ENCODE results near the gene LHX6. TPM values are rescaled to one million over a fixed set of nuclear protein-coding genes. Genes with fewer than 3 reads are reported as not detected.

Gene LHX6
- total RNA-seq, 4 donors from 2014 or later = 0.68 to 12.7 (median 1.4) TPM; not detected in 1

DNA sequence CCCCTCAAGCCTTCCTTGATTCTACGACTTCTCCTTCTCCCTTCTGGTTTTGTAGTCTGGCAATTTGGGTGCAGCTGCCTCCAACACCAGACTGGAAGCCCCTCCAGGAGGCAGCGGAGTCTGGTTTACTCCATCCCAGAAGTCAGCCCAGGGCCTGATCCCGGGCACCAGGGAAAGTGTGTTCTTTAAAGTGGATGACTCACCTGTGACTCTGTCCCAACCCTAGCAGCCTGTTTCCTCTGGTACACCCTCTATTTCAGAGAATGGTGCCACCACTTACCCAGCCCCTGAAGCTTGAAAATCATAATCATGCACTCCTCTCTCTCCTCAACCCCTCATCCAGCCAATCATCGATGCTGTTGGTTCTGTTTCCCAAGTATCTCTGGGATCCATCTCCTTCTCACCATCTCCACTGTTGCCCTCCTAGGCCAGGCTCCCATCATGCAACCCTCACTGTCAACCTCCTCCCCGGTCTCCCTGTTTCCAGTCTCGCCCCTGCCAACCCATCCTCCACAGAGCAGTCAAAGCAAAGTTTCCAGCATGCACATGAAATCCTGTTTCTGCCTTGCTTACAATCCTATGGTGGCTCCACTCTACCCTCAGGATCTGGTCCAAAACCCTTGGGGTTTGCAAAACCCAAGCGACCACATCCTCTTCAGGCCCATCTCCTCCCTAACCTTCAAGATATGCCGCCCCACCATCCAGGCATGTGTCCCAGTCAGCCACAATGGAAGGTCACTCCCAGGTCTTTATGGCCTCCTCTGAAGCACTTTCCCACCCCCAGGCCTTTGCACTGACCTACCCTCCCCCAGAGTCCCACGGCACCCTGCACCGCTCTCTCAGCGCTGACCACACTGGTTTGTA, 10.5 kb downstream of the LHX6 start:
- DNase-seq = no peak
- 46 to 50% methylated on average over 7 to 11 of the region's 11 CpGs for WGBS, 2 donors (ENCODE audit: low coverage in 1 of 2)
- Histone ChIP-seq H3K4me1 (peaks cover 18 to 31% (median 23%) of the 10 kb centered on the region in 4 donors), H3K27me3 (peaks cover 100% of the 10 kb centered on the region), H3K36me3 (no peaks in the 10 kb centered on the region), H3K27ac (no peak overlapping the region), H3K9me3 (no peaks in the 10 kb centered on the region), H3K4me3 (no peak overlapping the region)
- TF ChIP-seq EP300 (IDR thresholded peaks at IDR 0.05; ENCODE audit: low read depth) = no peak
- TF ChIP-seq POLR2A (IDR thresholded peaks at IDR 0.05) = no peak
- TF ChIP-seq, protein P1, sequence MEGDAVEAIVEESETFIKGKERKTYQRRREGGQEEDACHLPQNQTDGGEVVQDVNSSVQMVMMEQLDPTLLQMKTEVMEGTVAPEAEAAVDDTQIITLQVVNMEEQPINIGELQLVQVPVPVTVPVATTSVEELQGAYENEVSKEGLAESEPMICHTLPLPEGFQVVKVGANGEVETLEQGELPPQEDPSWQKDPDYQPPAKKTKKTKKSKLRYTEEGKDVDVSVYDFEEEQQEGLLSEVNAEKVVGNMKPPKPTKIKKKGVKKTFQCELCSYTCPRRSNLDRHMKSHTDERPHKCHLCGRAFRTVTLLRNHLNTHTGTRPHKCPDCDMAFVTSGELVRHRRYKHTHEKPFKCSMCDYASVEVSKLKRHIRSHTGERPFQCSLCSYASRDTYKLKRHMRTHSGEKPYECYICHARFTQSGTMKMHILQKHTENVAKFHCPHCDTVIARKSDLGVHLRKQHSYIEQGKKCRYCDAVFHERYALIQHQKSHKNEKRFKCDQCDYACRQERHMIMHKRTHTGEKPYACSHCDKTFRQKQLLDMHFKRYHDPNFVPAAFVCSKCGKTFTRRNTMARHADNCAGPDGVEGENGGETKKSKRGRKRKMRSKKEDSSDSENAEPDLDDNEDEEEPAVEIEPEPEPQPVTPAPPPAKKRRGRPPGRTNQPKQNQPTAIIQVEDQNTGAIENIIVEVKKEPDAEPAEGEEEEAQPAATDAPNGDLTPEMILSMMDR (IDR thresholded peaks at IDR 0.05) = no peak
- in situ Hi-C loops (cut with MboI; ENCODE audit: low pct_ligation_motif_present in 1 of 4, low pct_unique_long_range_greater_than_20kb in 1 of 4, low sequenced_read_pairs in 3 of 4) (no loop called here), intact Hi-C loops (cut with DNase I; ENCODE audit: low total_unique reads) (no loop called here)

DNA sequence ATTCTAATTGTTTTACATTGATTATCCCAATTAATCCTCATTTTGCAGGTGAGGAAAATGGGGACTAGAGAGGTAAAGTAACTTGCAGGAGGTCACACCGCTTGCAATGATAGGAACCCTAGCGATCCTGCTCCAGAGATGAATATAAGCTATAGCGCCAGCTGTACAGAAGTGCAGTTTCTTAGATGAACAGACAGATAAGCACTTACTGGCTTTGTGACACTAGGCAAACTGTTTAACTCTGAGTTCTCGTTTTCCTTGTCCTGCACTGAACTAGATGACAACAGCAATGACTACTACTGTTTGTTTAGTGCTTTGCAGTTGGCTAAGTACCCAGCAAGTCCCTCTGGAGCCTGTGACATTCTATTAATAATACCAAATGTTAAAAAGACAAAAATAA, 11.1 kb downstream of the LHX6 start:
- intact Hi-C loops (cut with DNase I; ENCODE audit: low total_unique reads) (no loop called here), in situ Hi-C loops (cut with MboI; ENCODE audit: low pct_ligation_motif_present in 1 of 4, low pct_unique_long_range_greater_than_20kb in 1 of 4, low sequenced_read_pairs in 3 of 4) (no loop called here)
- WGBS, 2 donors (ENCODE audit: low coverage in 1 of 2) = 34 to 38% methylated on average over 3 to 4 of the region's 4 CpGs
- Histone ChIP-seq H3K27ac (no peak overlapping the region), H3K27me3 (peaks cover 100% of the 10 kb centered on the region), H3K36me3 (no peaks in the 10 kb centered on the region), H3K9me3 (no peaks in the 10 kb centered on the region), H3K4me1 (peaks cover 19 to 33% (median 24%) of the 10 kb centered on the region in 4 donors), H3K4me3 (no peak overlapping the region)
- TF ChIP-seq EP300 (IDR thresholded peaks at IDR 0.05; ENCODE audit: low read depth) = no peak
- TF ChIP-seq POLR2AphosphoS5 (IDR thresholded peaks at IDR 0.05) = no peak
- DNase-seq = no peak

DNA sequence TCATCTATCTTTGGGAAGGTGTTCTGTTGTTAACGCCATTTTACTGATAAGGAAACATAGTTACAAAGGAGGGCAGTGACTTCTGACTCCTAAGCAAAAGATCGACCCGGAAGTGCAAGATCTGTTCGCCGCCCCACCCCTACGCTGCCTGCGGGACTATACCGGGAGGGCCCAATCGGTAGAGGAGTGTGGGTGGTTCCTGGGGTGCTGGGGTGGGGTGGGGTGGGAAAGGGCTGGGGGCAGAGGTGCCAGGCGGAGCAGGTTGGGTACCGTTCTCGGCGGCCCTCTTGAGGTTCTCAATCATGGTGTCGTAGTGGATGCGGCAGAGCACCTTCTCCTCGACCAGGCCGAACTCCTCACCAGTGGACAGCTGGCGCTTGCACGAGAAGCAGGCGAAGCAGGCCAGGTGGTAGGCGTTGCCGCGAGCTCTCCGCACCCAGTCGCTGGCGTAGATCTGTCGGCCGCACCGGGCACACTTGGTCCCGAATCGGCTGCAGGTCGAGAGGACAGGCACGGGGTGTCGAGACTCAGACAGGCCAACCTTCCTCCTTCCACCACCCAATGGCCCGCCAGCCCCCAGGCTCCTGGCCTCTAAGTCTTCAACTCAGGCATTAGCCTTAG, 11.8 kb downstream of the LHX6 start:
- H3K27me3 ChIP-seq = peaks cover 100% of the 10 kb centered on the region
- in situ Hi-C loops (cut with MboI; ENCODE audit: low pct_ligation_motif_present in 1 of 4, low pct_unique_long_range_greater_than_20kb in 1 of 4, low sequenced_read_pairs in 3 of 4) (no loop called here), intact Hi-C loops (cut with DNase I; ENCODE audit: low total_unique reads) (no loop called here)
- H3K9me3 ChIP-seq = no peaks in the 10 kb centered on the region
- H3K27ac ChIP-seq = no peak overlapping the region
- TF ChIP-seq POLR2AphosphoS5 (IDR thresholded peaks at IDR 0.05) (no peak), POLR2A (IDR thresholded peaks at IDR 0.05) (no peak), EP300 (IDR thresholded peaks at IDR 0.05; ENCODE audit: low read depth) (no peak)
- TF ChIP-seq, protein P1 (IDR thresholded peaks at IDR 0.05) = no peak
- H3K4me1 ChIP-seq = peaks cover 19 to 33% (median 24%) of the 10 kb centered on the region in 4 donors
- no peak for DNase-seq
- 43 to 73% methylated on average over 5 to 34 of the region's 35 CpGs for WGBS, 2 donors (ENCODE audit: low coverage in 1 of 2)
- H3K36me3 ChIP-seq = no peaks in the 10 kb centered on the region
- no peak overlapping the region for H3K4me3 ChIP-seq

DNA sequence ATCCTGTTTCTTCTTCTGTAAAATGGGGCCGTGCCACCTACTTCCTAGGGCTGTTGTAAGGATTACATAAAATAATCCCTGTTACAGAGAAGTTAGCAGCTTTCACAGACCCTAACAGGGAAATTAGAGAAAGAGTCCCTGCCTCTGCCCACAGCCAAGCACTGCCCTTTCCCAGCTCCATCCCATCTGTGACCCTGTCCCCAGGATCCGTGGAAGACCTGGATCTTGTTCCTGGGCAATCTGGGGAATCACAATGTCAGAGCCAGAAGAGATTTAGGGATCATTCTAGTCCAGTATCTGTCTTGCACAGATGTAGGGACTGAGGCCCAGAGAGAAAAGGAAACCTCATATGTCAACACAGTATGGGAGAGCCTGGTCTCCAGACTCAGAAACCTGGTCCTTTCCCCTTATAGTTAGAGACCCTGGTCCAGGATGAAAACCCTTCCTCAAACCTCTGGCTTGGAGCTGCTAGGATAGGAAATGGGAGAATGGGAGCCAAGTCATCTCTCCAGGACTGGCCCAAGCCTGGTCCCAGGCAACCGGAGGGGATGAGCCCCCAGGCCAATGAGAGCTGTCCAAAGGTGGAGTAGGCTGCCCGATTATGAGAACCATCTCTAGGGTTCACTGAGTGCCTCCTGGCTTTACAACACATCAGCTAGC, 12.5 kb downstream of the LHX6 start:
- no peaks in the 10 kb centered on the region for H3K9me3 ChIP-seq
- WGBS, 2 donors (ENCODE audit: low coverage in 1 of 2) = 71 to 100% methylated on average over 1 to 4 of the region's 4 CpGs
- H3K27me3 ChIP-seq = peaks cover 100% of the 10 kb centered on the region
- no peak overlapping the region for H3K4me3 ChIP-seq
- DNase-seq = no peak
- no peaks in the 10 kb centered on the region for H3K36me3 ChIP-seq
- in situ Hi-C loops (cut with MboI; ENCODE audit: low pct_ligation_motif_present in 1 of 4, low pct_unique_long_range_greater_than_20kb in 1 of 4, low sequenced_read_pairs in 3 of 4) = no loop called here
- H3K27ac ChIP-seq = no peak overlapping the region
- intact Hi-C loops (cut with DNase I; ENCODE audit: low total_unique reads) = no loop called here
- TF ChIP-seq, protein P1 (IDR thresholded peaks at IDR 0.05) = no peak
- TF ChIP-seq POLR2A (IDR thresholded peaks at IDR 0.05) = no peak
- no peak for TF ChIP-seq POLR2AphosphoS5 (IDR thresholded peaks at IDR 0.05)
- no peak for TF ChIP-seq EP300 (IDR thresholded peaks at IDR 0.05; ENCODE audit: low read depth)
- H3K4me1 ChIP-seq = peaks cover 19 to 33% (median 24%) of the 10 kb centered on the region in 4 donors
